Measurements from ENCODE around the gene PARD3.

PARD3 gene

DNA sequence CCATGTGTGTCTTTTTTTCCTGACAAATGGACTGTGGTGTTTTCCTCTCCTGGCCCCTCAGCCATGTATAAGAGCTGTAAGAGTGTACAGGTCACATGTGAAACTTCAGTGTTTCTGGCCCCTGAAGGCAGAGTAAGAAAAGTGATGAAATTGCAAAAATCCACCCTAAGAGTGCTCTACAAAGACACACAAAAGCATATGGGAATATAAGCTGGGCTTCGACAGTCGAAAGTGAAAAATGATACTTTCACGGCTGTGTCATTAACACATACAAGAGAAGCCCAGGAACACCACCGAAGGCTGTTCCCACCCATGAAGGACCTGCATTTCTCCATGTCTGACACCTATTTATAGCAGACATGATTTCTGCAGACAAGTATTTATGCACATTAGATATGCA, 192.2 kb downstream of the PARD3 start:
- no peak for DNase-seq (ENCODE audit: low read depth in 3 of 3)

- DNase-seq (ENCODE audit: low read depth in 3 of 3), result no peak
These were observed 196.5 kb downstream of the PARD3 start for GRCh38 chr10:34618611-34619010.

- DNase-seq (ENCODE audit: low read depth in 3 of 3), result no peak
These were observed 199.3 kb downstream of the PARD3 start for GRCh38 chr10:34615770-34616169.

GRCh38 chr10:34613491-34613890, 201.6 kb downstream of the PARD3 start:
- no peak for DNase-seq (ENCODE audit: low read depth in 3 of 3)

DNA sequence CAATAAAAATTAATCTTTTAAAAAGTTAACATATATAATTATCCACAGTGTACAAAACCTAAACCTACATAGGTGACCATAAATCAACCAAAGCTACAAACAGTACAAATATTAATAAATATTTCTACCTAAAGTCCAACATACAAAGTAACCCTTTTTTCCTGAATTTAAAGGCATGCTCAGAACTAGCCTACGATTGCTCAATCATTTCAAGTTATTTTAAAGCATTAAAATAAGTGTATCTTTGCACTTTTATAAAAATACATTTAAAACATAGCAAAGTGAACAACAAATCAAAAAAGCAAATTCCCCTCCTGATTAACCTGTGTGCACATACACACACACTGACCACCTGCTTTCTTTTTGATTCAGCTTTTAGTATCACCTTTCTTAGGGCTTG, 202.2 kb downstream of the PARD3 start:
- DNase-seq (ENCODE audit: low read depth in 3 of 3), result no peak

GRCh38 chr10:34612446-34612845, 202.7 kb downstream of the PARD3 start:
- DNase-seq (ENCODE audit: low read depth in 3 of 3), result no peak

GRCh38 chr10:34609287-34609940, 205.7 kb downstream of the PARD3 start:
- DNase-seq (ENCODE audit: low read depth in 3 of 3), result no peak

DNA sequence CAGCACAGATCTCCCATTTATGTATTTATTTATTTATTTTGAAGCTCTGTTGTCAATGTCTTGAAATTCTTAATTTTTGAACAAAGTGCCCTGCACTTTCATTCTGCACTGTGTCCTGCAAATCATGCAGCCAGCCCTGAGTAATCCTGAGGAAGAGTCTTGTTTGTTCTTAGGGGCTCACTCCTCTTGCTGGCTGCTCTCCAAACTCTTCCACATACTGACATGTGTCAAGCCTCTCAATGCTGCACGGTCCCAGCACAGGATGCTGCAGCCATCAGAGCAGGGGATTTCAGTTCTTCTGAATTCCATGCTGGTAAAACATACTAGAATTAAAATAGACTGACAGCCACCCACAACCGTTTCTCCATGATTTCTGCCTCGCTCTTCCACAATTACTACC, 207.2 kb downstream of the PARD3 start:
- no peak for DNase-seq (ENCODE audit: low read depth in 3 of 3)

DNA sequence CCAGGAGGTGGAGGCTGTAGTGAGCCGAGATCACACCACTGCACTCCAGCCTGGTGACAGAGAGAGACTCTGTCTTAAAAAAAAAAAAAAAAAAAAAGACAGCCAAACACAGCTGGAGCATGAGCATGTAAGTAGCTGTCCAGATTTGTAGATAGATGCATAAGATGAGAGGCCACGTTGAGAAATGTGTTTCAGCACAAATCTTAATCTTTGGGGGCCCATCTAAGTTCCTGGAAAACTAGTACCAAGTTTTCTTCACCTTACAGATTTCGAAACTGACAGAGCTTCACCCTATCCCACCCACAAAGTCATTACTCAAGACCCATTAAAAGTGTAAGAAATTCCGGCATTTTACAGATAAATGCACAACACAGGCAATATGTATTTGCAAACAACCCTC, 208.2 kb downstream of the PARD3 start:
- DNase-seq (ENCODE audit: low read depth in 3 of 3), result no peak

DNA sequence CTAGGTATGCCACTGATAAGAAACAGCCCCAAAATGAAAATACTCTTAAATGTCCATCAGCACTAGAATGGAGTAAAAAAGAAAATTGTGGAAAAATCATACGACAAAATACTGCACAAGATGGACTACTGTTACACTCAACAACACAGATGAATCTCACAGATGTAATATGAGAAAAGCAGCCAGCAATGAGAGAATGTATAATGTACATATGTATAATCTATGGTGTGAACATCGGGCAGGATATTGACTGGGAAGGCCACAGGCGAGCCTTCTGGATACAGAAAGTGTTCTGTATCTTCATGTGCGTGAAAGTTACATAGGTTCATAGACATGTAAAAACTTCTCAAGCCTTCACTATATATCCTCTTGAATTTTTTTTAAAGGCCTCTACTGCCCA, 212.6 kb downstream of the PARD3 start:
- no peak for DNase-seq (ENCODE audit: low read depth in 3 of 3)

- DNase-seq (ENCODE audit: low read depth in 3 of 3), result no peak
These were observed 213.4 kb downstream of the PARD3 start for GRCh38 chr10:34601691-34602090.

DNA sequence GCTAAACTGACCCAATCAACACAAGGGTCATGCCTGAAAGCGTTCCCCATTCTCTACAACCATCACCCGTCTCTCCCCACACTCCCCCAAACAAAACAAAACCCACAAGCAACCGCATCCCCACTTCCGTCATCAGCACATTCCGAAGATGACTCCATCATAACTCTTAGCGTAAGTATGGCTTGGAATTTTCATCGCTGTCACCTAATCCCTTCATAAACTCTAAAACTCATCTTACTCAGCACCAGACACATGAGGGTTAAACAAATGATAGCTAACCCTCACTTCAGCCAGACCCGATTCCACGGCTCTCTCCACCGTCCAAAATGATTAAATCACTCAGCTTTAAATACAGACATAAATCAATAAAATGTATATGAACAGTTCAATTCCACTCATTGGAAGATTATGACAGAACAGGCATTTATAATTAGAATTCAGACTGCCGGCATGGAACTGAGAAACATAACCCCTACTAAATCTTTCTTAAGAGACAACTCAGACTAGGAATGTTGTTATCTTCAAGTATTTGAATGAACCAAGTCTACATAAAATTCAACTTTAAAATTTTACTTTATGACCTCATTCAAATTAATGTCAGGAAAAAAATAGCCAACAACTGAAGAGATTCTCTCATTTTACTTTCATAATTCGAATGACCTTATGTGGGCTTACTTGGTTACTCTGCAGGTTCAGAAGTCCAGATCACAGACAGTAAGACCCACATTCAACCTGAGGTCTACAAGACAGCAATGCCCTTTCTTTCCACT, 215.9 kb downstream of the PARD3 start:
- DNase-seq (ENCODE audit: low read depth in 3 of 3), result no peak

DNA sequence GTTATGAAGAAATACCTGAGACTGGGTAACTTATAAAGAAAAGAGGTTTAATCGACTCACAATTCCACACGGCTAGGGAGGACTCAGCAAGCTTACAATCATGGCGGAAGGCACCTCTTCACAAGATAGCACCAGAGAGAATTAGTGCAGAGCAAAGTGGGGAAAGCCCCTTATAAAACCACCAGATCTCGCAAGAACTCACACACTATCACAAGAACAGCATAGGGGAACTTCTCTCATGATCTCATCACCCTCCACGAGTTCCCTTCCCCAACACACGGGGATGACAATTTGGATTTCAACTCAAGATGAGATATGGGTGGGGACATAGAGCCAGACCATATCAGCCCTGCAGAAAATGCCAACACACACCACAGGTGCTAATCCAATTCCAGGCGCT, 218.7 kb downstream of the PARD3 start:
- no peak for DNase-seq (ENCODE audit: low read depth in 3 of 3)

DNA sequence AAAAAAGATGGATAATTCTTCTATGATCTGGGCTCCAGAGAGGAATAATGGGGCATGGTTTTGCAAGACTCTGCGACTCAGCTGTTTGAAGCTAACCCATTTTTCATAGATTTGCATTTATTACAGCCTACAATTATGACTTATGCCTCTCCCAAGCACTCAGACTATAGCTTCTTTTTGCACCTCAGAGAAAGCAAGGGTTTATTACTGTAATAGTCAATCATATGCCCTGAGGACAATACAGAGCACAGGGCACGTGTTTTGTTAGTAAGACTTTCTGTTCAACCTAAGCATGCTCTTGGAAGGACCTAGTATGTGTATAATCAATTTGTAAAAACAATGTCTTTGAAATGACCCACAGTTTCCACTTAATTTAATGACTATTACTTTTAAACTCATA, 221.2 kb downstream of the PARD3 start:
- no peak for DNase-seq (ENCODE audit: low read depth in 3 of 3)

GRCh38 chr10:34593374-34593890, 221.7 kb downstream of the PARD3 start:
- no peak for DNase-seq (ENCODE audit: low read depth in 3 of 3)

- DNase-seq (ENCODE audit: low read depth in 3 of 3), result no peak
These were observed 224.3 kb downstream of the PARD3 start for GRCh38 chr10:34590793-34591192.

- no peak for DNase-seq (ENCODE audit: low read depth in 3 of 3)
These were observed 225.8 kb downstream of the PARD3 start for GRCh38 chr10:34589275-34589674.

DNA sequence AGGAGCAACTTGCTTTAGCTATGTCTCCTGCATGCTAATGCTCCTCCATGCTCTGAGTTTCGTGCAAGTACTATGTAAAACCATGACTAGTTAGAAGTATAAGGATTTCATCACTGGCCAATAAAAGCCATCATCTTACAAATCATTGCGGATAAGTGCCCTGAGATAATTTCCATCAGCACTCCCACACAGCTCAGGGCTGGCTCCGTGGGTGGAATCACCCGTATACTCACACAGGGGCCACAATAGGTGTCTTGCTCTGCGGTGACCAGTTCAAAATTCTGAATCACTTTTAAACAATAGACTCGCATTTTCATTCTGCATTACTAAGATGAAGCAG, 227.4 kb downstream of the PARD3 start:
- DNase-seq (ENCODE audit: low read depth in 3 of 3), result no peak

GRCh38 chr10:34587002-34587679, 228.0 kb downstream of the PARD3 start:
- no peak for DNase-seq (ENCODE audit: low read depth in 3 of 3)

DNA sequence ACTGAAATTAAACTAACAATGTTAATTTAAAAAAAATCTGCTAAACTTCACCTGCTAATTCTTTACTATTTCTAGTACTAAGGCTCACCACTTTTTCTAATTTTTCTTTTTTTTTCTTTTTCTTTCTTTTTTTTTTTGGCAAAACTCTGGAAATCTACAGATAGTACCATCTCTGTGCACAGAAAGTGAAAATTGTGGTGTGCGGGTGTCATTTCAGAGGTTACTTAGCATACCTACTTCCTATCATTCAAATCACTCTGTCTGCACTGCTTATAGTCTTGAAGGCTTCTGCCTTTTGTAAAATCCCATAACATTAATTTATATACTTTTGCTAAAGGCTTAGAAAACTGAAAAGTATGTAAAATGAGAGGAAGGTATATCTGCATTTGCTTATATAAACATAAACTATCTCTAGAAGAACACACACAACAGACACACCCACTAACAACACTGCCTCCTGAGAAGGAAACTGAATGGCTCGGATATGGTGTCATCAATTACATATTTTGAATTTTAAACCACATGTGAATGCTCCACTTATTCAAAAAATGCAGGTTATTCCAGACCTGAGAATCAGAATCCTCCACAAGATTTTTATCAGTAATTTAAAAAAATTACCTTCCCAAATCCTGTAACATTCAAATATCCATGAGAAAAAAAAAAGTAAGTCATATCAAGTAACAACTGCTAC, 229.5 kb downstream of the PARD3 start:
- no peak for DNase-seq (ENCODE audit: low read depth in 3 of 3)

- no peak for DNase-seq (ENCODE audit: low read depth in 3 of 3)
These were observed 230.9 kb downstream of the PARD3 start for GRCh38 chr10:34584164-34584563.

- DNase-seq (ENCODE audit: low read depth in 3 of 3), result no peak
These were observed 233.1 kb downstream of the PARD3 start for GRCh38 chr10:34581801-34582532.

All from stimulated activated CD4-positive, alpha-beta T cell treated with anti-CD3 and anti-CD28 coated beads, TNF-alpha, amount 100 ng/mL, for 48 hours (primary cell).